ENCODE measurements around the gene KCNN2. TPM values are rescaled to one million over a fixed set of nuclear protein-coding genes. Genes with fewer than 3 reads are reported as not detected.

The KCNN2 gene
- polyA plus RNA-seq, 2 donors: 0.21 to 0.22 TPM

- H3K4me3 ChIP-seq (ENCODE audit: low read depth in 1 of 2, low read length in 2 of 2): no peak overlapping the region
- 80 to 89% methylated on average over 1 of the region's 1 CpG for WGBS, 2 donors
- no peaks in the 10 kb centered on the region for H3K4me1 ChIP-seq (ENCODE audit: control insufficient read depth in 2 of 2, insufficient read depth in 2 of 2, low read length in 1 of 2)
Measured at GRCh38 chr5:114544561-114544960, 182.7 kb downstream of the KCNN2 start.

More at GRCh38 chr5:114544561-114544960, 182.7 kb downstream of the KCNN2 start:
- Histone ChIP-seq H3K27ac (ENCODE audit: low read depth in 2 of 2, low read length in 1 of 2) (no peak overlapping the region), H3K9me3 (ENCODE audit: control insufficient read depth in 2 of 2, insufficient read depth in 1 of 2, low read depth in 1 of 2, low read length in 1 of 2) (peaks cover 0 to 4% of the 10 kb centered on the region in 2 donors), H3K36me3 (ENCODE audit: control insufficient read depth in 2 of 2, insufficient read depth in 2 of 2, low read length in 1 of 2) (no peaks in the 10 kb centered on the region), H3K27me3 (ENCODE audit: control insufficient read depth in 1 of 2, insufficient read depth in 2 of 2, low read length in 2 of 2) (no peaks in the 10 kb centered on the region)

All from esophagus (tissue), 2 donors.